ENCODE measurements around the gene PAFAH1B2.
"Not testable (repeated sequence)": the region's sequence is repeated elsewhere in the genome, so short reads cannot be mapped to it uniquely, and the experiment has no call there.

The PAFAH1B2 gene

DNA sequence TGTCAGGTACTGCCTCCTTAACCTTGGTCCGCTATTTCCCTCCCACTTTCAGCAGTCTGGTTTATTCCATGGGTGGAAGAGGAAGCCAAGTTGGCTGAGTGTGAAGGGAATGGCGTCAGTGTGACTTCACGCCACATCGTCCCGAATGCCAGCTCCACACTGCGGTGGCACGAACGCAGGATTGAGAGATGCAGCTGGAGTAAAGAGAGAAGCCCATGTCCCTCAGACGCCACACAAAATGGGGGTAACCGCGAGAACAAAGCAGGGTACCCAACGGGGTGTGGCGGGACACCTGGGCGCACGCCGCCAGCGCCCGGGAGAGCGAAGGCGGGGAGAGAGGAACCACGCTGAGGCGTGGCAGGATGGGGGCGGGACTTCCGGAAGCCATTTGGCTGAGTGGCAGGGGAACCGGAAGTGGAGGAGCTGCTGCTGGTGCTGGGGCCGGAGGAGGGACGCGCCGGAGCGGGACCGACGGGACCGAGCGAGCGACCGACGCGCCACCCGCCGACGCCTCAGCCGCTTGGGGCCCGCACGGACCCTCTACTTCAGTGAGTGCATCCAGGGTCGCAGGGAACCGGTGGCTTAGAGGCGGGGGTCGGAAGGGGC lies at the start of gene PAFAH1B2:
TSS of gene PAFAH1B2 (plus strand) at position 417 of the 606 bp plus-strand sequence. CDS start 8,161 bp downstream, outside the sequence.
- DNase-seq: peak; percentile 23 to 73

- DNase-seq: peak in 1 of 2 experiments; percentile 29
Measured at GRCh38 chr11:117094776-117095175, 49.3 kb upstream of the PAFAH1B2 start.

- no peak for DNase-seq
Measured at GRCh38 chr11:117095284-117096161, 48.6 kb upstream of the PAFAH1B2 start.

DNA sequence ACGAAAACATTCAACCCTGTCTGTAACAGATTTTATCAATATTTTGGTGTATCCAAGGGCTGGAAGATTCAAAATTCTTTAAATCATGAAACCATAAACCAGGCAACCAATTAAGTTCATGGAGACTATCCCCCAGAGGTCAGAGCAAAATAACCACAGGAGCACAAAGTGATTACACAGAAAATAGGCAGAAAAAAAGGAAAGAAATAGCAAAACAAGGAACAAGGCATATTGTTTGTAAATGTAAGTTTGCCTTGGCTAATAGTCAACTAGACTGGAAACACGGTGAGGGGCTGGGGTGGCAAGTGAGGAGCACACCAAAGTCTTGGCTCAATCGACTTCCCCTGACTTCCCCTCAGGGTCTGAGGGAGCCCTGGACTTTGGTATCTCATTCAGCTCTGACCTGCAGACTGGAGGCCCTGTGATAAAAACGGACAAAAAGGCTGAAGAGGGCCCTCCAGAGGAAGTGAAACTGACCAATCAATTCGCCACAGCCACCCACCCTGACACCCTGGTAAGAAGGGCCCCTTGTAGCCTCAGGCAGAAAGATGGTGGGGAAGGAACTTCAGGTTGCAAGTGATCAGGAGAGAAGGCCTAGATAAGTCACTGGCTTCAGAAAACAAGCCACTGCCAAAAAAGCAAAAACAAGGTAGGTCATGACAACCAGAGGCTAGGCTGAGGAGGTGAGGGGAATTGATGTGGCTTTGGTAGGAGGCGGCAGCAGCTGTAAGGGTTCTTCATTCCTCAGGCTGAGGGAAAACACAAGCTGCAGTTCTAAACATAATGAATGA lies 47.7 kb upstream of the PAFAH1B2 start:
- peak in 1 of 2 experiments; percentile 17 for DNase-seq

GRCh38 chr11:117097014-117097388 lies 47.1 kb upstream of the PAFAH1B2 start:
- DNase-seq: no peak

GRCh38 chr11:117097389-117098268 lies 46.5 kb upstream of the PAFAH1B2 start:
- DNase-seq: no peak

DNA sequence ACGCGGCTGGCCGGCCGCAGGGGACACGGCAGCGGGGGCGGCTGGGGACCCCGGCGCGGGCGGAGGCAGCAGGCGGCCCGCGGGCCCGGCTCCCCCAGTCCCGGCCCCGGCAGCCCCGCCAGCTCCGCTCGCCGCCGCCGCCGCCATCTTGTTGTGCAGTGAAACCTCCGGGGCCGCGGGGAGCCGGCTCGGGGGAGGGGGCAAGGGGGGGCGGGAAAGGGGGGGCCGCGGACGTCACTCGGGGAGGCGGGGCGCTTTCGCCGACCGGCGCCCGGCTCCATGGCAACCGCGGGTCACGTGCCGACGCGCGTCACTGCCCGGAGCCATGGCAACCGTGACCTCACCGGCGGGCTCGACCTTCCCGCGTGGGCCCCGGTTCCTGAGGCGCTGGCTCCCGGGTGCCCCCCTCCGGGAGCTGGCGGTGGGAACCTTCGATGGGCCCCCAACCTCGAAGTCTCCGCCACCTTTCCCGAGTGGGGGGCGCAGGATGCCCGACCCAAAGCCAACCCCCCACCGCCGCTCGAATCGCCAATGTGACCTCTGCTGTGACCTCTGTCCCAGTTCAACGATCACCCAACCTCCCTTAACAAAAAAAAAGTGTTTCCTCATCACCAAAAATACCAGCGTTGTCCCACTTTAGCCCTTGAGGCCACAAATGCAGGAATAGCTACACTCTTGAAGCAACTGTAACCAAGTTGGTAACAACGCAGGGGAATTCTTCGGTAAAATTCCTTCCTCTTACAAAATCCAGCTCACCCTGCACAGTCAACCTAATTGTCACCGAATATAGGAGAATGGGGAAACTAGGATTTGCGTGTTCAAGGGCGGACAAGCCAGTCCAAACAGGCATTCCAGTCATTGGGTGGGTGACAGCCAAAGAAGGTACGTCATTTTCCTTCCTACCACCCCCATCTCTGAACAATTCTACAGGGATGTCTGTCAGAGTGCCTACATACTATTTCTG lies 45.5 kb upstream of the PAFAH1B2 start, which contains the start of gene SIK3:
TSS of gene SIK3 (minus strand) at position 160 of the 964 bp plus-strand sequence. CDS start at position 147, 13 bp downstream.
- DNase-seq: peak; percentile 39 to 60

- DNase-seq: no peak
Measured at GRCh38 chr11:117099696-117100095, 44.4 kb upstream of the PAFAH1B2 start.

- no peak for DNase-seq
Measured at GRCh38 chr11:117100556-117100955, 43.5 kb upstream of the PAFAH1B2 start.

GRCh38 chr11:117107701-117108590 lies 36.1 kb upstream of the PAFAH1B2 start:
- no peak for DNase-seq

GRCh38 chr11:117110294-117110950 lies 33.7 kb upstream of the PAFAH1B2 start:
- DNase-seq: no peak

- DNase-seq: not testable (repeated sequence)
Measured at GRCh38 chr11:117112497-117112896, 31.6 kb upstream of the PAFAH1B2 start.

- DNase-seq: not testable (repeated sequence)
Measured at GRCh38 chr11:117112939-117113338, 31.1 kb upstream of the PAFAH1B2 start.

DNA sequence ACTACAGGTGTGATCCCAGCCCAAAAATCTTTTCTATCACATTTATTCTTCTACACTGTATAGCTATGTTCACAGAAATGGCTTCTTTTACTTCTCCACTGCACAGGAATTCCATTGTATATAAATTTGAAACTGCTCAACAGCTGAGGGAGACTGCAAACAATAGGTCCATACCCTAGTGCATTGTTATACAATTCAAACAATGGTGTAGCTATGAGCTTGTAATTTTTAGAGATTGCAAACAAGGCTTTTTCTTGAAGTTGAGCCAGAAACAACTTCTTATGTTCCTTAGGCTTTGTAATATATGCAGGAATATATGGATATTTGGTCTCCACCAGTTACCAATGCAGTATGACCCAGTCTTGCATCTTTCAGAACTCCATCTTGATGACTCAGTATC lies 26.4 kb upstream of the PAFAH1B2 start:
- no peak for DNase-seq

- no peak for DNase-seq
Measured at GRCh38 chr11:117121176-117121575, 22.9 kb upstream of the PAFAH1B2 start.

DNA sequence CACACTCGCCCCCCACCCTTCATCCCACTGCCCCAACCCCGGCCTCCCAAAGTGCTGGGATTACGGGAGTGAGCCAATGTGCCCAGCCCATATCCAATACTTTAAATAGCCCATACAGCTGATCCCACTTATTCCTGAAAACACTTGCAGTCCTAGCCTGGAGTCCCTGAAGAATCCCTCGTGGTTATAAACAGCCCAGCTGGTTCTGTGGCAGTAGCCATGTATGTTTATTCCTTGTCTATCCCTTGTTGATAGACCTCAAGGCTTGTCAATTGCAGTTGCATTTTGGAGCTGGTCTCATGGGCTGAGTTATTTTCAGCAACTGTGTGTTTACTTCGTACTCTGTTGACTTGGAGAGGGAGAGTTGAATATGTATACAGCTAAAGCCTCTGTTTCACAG lies 21.5 kb upstream of the PAFAH1B2 start:
- no peak for DNase-seq

DNA sequence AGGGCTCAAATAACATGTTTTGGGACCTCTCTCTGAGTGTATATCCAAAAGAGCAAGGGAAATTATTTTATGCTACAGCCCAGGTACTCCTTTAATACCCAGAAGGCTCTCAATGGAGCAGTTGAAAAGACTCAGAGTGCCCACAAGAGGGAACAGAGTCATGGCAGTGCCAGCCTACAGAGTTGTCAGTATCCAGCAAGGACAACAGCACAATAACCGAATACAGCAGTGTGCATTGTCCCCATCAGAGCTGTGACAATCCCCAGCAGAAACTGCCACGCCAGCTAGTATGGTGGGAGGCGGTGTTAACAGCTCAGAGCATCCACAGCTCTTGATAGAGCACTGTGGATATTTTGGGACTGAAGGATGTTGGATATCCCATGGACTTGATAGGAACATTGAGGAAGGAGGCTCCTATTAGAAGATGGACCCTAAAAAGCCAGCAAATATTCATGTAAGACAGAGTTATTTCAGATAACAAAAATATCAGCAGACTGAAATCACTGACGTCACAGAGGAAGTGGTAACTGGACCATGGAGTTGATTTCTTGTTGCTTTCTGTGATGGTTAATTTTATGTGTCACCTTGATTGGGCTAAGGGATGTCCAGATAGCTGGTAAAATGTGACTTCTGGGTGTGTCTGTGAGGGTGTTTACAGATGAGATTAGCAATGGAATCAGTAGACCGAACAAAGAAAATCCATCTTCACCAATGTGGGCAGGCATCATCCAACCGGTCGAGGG lies 17.7 kb upstream of the PAFAH1B2 start:
- no peak for DNase-seq

- no peak for DNase-seq
Measured at GRCh38 chr11:117127171-117127901, 16.8 kb upstream of the PAFAH1B2 start.
